PC-3 (cell line): ENCODE measurements around the gene NOM1. TPM values are rescaled to one million over a fixed set of nuclear protein-coding genes. Genes with fewer than 3 reads are reported as not detected.
"Not testable (repeated sequence)": the region's sequence is repeated elsewhere in the genome, so short reads cannot be mapped to it uniquely, and the experiment has no call there.

Experiments
- ATAC-seq: fragments of 200-7000 bp; cut with Tn5 transposase; 2 replicates; pipeline ENCODE4 v1.9.1; 2020; ENCODE audit warnings: mild to moderate bottlenecking, moderate library complexity
- BruUV-seq: library from RNA; stranded (reverse); fragments of 400-500 nt; replicated peaks from 2 replicates; lab custom pipeline; 2021; lab: Mats Ljungman, UMichigan
- CTCF ChIA-PET: fragments of 300-600 bp; sonication (Branson Sonifier 250); formaldehyde crosslinking; loops from one replicate; lab custom pipeline; 2022; ENCODE audit warnings: antibody characterized with exemption; lab: Charles Lee
- POLR2A ChIA-PET: fragments of 300-600 bp; sonication (Branson Sonifier 250); formaldehyde crosslinking; loops from one replicate; lab custom pipeline; 2022; ENCODE audit warnings: antibody characterized with exemption; ENCODE audit not compliant: unreplicated experiment; lab: Charles Lee
- DNase-seq: peaks from one replicate; pipeline ENCODE4 v3.0.0-alpha.2; 2015
- H2AFZ ChIP-seq: fragments of 300-600 bp; sonication (generic); 2 replicates; pipeline ENCODE4 v1.6.0; 2016; ENCODE audit warnings: antibody characterized with exemption, low read length
- H3F3A ChIP-seq: fragments of 300-600 bp; sonication (generic); one replicate; pipeline ENCODE4 v1.6.0; 2017; ENCODE audit warnings: antibody characterized with exemption, low read length, control low read depth, mild to moderate bottlenecking; ENCODE audit not compliant: unreplicated experiment
- H3K27ac ChIP-seq: fragments of 300-600 bp; sonication (generic); 2 replicates; pipeline ENCODE4 v1.5.1; 2016; ENCODE audit warnings: mild to moderate bottlenecking, low read length
- H3K27me3 ChIP-seq: fragments of 300-600 bp; sonication (generic); 2 replicates; pipeline ENCODE4 v1.6.1; 2016; ENCODE audit warnings: low read length, mixed read lengths
- H3K36me3 ChIP-seq: fragments of 300-600 bp; sonication (generic); 2 replicates; pipeline ENCODE4 v1.6.1; 2016; ENCODE audit warnings: low read depth, mixed run types, low read length, mixed read lengths
- H3K4me1 ChIP-seq: fragments of 300-600 bp; sonication (generic); 2 replicates; pipeline ENCODE4 v1.5.1; 2016; ENCODE audit warnings: low read length; ENCODE audit not compliant: insufficient read depth
- H3K4me2 ChIP-seq: fragments of 300-600 bp; sonication (generic); 2 replicates; pipeline ENCODE4 v1.6.0; 2016; ENCODE audit warnings: low read length
- H3K4me3 ChIP-seq: fragments of 300-600 bp; sonication (generic); 2 replicates; pipeline ENCODE4 v1.5.1; 2016; ENCODE audit warnings: mild to moderate bottlenecking, low read length, mixed read lengths
- H3K79me2 ChIP-seq: fragments of 300-600 bp; sonication (generic); 2 replicates; pipeline ENCODE4 v1.6.1; 2017; ENCODE audit warnings: low read length, mixed read lengths
- H3K9ac ChIP-seq: fragments of 300-600 bp; sonication (generic); 2 replicates; pipeline ENCODE4 v1.6.0; 2016; ENCODE audit warnings: mild to moderate bottlenecking, low read length
- H3K9me2 ChIP-seq: fragments of 300-600 bp; sonication (generic); replicated peaks from 2 replicates; pipeline ENCODE4 v1.6.1; 2016; ENCODE audit warnings: mixed run types, low read length, mixed read lengths
- H3K9me3 ChIP-seq: fragments of 300-600 bp; sonication (generic); 2 replicates; pipeline ENCODE4 v1.6.1; 2016; ENCODE audit warnings: low read length, mixed read lengths
- H4K20me1 ChIP-seq: fragments of 300-600 bp; sonication (generic); 2 replicates; pipeline ENCODE4 v1.6.1; 2016; ENCODE audit warnings: low read length, mixed read lengths
- CTCF ChIP-seq: fragments of 300-600 bp; sonication (generic); conservative IDR thresholded peaks from 2 replicates; pipeline ENCODE4 v1.5.1; 2017; ENCODE audit warnings: antibody characterized with exemption, low read depth, mild to moderate bottlenecking, low read length
- EZH2 ChIP-seq: fragments of 300-600 bp; sonication (generic); IDR thresholded peaks from one replicate; pipeline ENCODE4 v1.6.1; 2017; ENCODE audit warnings: antibody characterized with exemption, mild to moderate bottlenecking, low read length; ENCODE audit not compliant: unreplicated experiment
- EZH2phosphoT487 ChIP-seq: fragments of 300-600 bp; sonication (generic); IDR thresholded peaks from 2 replicates; pipeline ENCODE4 v1.6.1; 2018; ENCODE audit warnings: mild to moderate bottlenecking, antibody characterized with exemption, low read length, borderline replicate concordance
- intact Hi-C: fragments of 100-400 bp; cut with micrococcal nuclease; formaldehyde crosslinking; loops from 2 replicates; pipeline ENCODE4 v1.9.0; 2023
- total RNA-seq: library from RNA; depleted of rRNA; stranded (reverse); fragments of >200 nt; gene quantifications from 2 replicates; pipeline ENCODE4 v1.2.3, GENCODE V29; 2014

Gene NOM1
- total RNA-seq, 1 experiment from 2014 or later: 17.7 TPM

GRCh38 chr7:156922304-156922703, 27.2 kb upstream of the NOM1 start:
- H3K4me3 ChIP-seq, H3K9ac ChIP-seq, H3K27ac ChIP-seq, H4K20me1 ChIP-seq, H3K27me3 ChIP-seq, DNase-seq, ATAC-seq, H2AFZ ChIP-seq, CTCF ChIA-PET, H3K79me2 ChIP-seq, H3K9me3 ChIP-seq, H3K36me3 ChIP-seq, H3K9me2 ChIP-seq, H3K4me2 ChIP-seq, H3K4me1 ChIP-seq, H3F3A ChIP-seq, intact Hi-C loops, BruUV-seq: not testable (repeated sequence)
- POLR2A ChIA-PET: interaction anchor here (0.6 kb wide), 1 partner anchor 266 kb away, joined by 4 read pairs; no protein-coding TSS in a partner anchor

DNA sequence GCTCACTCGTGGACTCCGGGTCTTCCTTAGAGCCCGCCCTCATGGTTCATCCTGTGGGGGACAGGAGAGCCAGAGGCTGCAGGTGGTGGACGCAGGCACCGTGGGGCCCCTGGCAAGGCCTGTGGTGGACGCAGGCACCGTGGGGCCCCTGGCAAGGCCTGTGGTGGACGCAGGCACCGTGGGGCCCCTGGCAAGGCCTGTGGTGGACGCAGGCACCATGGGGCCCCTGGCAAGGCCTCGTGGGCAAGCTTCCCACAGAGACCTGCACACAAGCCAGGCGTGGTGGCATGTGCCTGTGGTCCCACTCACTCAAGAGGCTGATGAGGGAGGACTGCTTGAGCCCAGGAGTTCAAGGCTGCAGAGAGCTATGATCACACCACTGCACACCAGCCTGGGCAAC, 23.7 kb upstream of the NOM1 start:
- ATAC-seq, H3K9me3 ChIP-seq, H3K36me3 ChIP-seq, H3K27me3 ChIP-seq, H3K4me3 ChIP-seq, H3K9ac ChIP-seq, CTCF ChIA-PET, BruUV-seq, H3F3A ChIP-seq, H3K4me2 ChIP-seq, H3K4me1 ChIP-seq, intact Hi-C loops, H3K79me2 ChIP-seq, H4K20me1 ChIP-seq, H2AFZ ChIP-seq, H3K27ac ChIP-seq, H3K9me2 ChIP-seq, DNase-seq, POLR2A ChIA-PET: not testable (repeated sequence)

DNA sequence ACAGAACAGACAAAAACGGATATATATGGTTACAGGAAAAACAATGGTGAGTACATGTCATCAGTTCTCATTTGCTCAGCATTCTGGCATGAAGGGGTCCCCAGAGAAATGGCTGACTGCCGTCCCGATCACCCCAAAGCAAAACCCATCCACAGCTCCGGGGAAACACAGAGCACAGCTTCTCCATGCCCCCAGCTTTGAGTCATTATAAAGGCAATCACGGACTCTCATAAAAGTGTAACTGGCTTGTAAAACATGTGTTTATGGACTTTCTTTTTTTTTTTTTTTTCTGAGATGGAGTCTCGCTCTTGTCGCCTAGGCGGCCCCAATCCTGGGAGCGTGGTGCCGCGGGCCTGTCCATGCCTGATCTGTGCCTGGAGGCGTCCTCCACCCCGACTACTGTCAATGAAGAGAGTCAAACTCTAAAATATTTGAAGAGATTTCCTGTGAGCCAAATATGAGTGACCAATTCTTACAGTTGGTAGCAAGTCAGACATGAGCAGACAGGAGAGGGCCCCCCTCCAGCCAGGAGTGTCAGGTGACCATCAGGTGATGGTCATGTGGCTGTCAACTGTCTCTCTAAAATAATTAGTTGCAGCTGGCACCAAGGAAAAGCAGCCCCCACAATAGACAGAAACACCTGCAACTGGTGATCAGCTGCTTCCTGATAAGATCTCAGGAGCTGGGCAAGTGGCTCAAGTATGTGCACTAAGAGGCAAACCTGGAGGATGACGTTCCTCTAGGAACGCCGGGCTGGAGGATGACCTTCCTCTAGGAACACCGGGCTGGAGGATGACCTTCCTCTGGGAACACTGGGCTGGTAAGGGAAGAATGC, 21.7 kb upstream of the NOM1 start:
- Histone ChIP-seq H3K79me2 (no peaks in the 10 kb centered on the region), H3K4me3 (no peak overlapping the region), H3K27me3 (no peaks in the 10 kb centered on the region), H3F3A (no peaks in the 10 kb centered on the region), H3K27ac (no peak overlapping the region), H4K20me1 (no peaks in the 10 kb centered on the region), H3K4me1 (peaks cover 11% of the 10 kb centered on the region), H3K9me3 (no peaks in the 10 kb centered on the region), H3K36me3 (no peaks in the 10 kb centered on the region), H3K9ac (no peak overlapping the region), H2AFZ (no peak overlapping the region), H3K4me2 (no peak overlapping the region), H3K9me2 (no peaks in the 10 kb centered on the region)
- ChIA-PET CTCF (no interaction called here), POLR2A (no interaction called here)
- no TSS peak for BruUV-seq
- TF ChIP-seq EZH2 (no peak), CTCF (no peak)
- ATAC-seq (peak; percentile 12; the same call in 1 of the 2 replicates), DNase-seq (no peak)
- intact Hi-C loops: no loop called here

DNA sequence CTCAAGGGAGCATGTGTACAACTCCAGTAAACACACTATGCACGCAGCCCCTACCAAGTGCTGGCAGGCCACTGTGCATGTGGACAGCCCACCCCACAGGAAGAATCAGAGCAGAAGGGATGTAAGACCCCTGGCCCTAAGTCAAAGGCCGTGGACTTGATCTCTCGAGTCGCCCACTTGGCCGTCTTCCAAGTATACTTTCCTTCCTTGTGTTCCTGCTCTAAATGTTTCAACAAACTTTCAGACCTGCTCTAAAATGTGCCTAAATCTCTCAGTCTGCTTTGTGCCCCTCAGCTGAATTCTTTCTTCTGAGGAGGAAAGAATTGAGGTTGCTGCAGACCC, 21.1 kb upstream of the NOM1 start:
- Histone ChIP-seq H3K4me1 (peaks cover 11% of the 10 kb centered on the region), H3K79me2 (no peaks in the 10 kb centered on the region), H3K36me3 (no peaks in the 10 kb centered on the region), H4K20me1 (no peaks in the 10 kb centered on the region), H3K9me3 (no peaks in the 10 kb centered on the region), H3K27ac (no peak overlapping the region), H3K27me3 (no peaks in the 10 kb centered on the region), H3F3A (no peaks in the 10 kb centered on the region), H3K4me3 (no peak overlapping the region), H3K9ac (no peak overlapping the region), H3K4me2 (no peak overlapping the region), H2AFZ (no peak overlapping the region), H3K9me2 (no peaks in the 10 kb centered on the region)
- ATAC-seq: no peak
- ChIA-PET POLR2A (no interaction called here), CTCF (no interaction called here)
- DNase-seq: no peak
- intact Hi-C loops: no loop called here
- no TSS peak for BruUV-seq
- TF ChIP-seq EZH2: no peak
- TF ChIP-seq CTCF: no peak
- TF ChIP-seq EZH2phosphoT487: no peak
